ENCODE measurements around the gene TFDP2.
"Not testable (repeated sequence)": the region's sequence is repeated elsewhere in the genome, so short reads cannot be mapped to it uniquely, and the experiment has no call there.

Gene TFDP2

GRCh38 chr3:141979050-141979671 is 170.2 kb downstream of the TFDP2 start:
- Histone ChIP-seq H3K27me3 (ENCODE audit: insufficient read depth, poor library complexity, severe bottlenecking) (no peaks in the 10 kb centered on the region), H3K27ac (replicated peaks) (no peak overlapping the region), H3K4me3 (replicated peaks; ENCODE audit: insufficient read depth, low read length) (no peak overlapping the region)
- TF ChIP-seq SPI1 (IDR thresholded peaks at IDR 0.05; ENCODE audit: borderline replicate concordance, low read depth) (no peak), POLR2AphosphoS5 (IDR thresholded peaks at IDR 0.05; ENCODE audit: low read depth) (no peak), REST (IDR thresholded peaks at IDR 0.05; ENCODE audit: insufficient replicate concordance, low read depth) (no peak), GABPA (IDR thresholded peaks at IDR 0.05; ENCODE audit: low read depth) (no peak), CTCF (IDR thresholded peaks at IDR 0.05; ENCODE audit: insufficient read depth, low read length) (no peak)
- no peak for DNase-seq (ENCODE audit: low read depth in 1 of 2, low spot score in 1 of 2)

- not testable (repeated sequence) for DNase-seq (ENCODE audit: low read depth in 1 of 2, low spot score in 1 of 2); H3K27ac ChIP-seq (replicated peaks); H3K4me3 ChIP-seq (replicated peaks; ENCODE audit: insufficient read depth, low read length); H3K27me3 ChIP-seq (ENCODE audit: insufficient read depth, poor library complexity, severe bottlenecking)
These were observed 174.6 kb downstream of the TFDP2 start for GRCh38 chr3:141974777-141975176.

GRCh38 chr3:141972399-141972798 is 176.9 kb downstream of the TFDP2 start:
- no peak overlapping the region for H3K27ac ChIP-seq (replicated peaks)
- no peak overlapping the region for H3K4me3 ChIP-seq (replicated peaks; ENCODE audit: insufficient read depth, low read length)
- TF ChIP-seq POLR2AphosphoS5 (IDR thresholded peaks at IDR 0.05; ENCODE audit: low read depth) (no peak), GABPA (IDR thresholded peaks at IDR 0.05; ENCODE audit: low read depth) (no peak), SPI1 (IDR thresholded peaks at IDR 0.05; ENCODE audit: borderline replicate concordance, low read depth) (no peak), REST (IDR thresholded peaks at IDR 0.05; ENCODE audit: insufficient replicate concordance, low read depth) (no peak), CTCF (IDR thresholded peaks at IDR 0.05; ENCODE audit: insufficient read depth, low read length) (no peak)
- H3K27me3 ChIP-seq (ENCODE audit: insufficient read depth, poor library complexity, severe bottlenecking), result no peaks in the 10 kb centered on the region
- no peak for DNase-seq (ENCODE audit: low read depth in 1 of 2, low spot score in 1 of 2)

- Histone ChIP-seq H3K27me3 (ENCODE audit: insufficient read depth, poor library complexity, severe bottlenecking) (no peaks in the 10 kb centered on the region), H3K27ac (replicated peaks) (no peak overlapping the region), H3K4me3 (replicated peaks; ENCODE audit: insufficient read depth, low read length) (no peak overlapping the region)
- DNase-seq (ENCODE audit: low read depth in 1 of 2, low spot score in 1 of 2), result no peak
- TF ChIP-seq SPI1 (IDR thresholded peaks at IDR 0.05; ENCODE audit: borderline replicate concordance, low read depth) (no peak), POLR2AphosphoS5 (IDR thresholded peaks at IDR 0.05; ENCODE audit: low read depth) (no peak), CTCF (IDR thresholded peaks at IDR 0.05; ENCODE audit: insufficient read depth, low read length) (no peak), GABPA (IDR thresholded peaks at IDR 0.05; ENCODE audit: low read depth) (no peak), REST (IDR thresholded peaks at IDR 0.05; ENCODE audit: insufficient replicate concordance, low read depth) (no peak)
These were observed 177.8 kb downstream of the TFDP2 start for GRCh38 chr3:141971571-141971970.
